ENCODE results near the gene CTSF. TPM values are rescaled to one million over a fixed set of nuclear protein-coding genes. Genes with fewer than 3 reads are reported as not detected.
A peak's percentile ranks its signal among the peaks of the same experiment; 100 is the strongest.

The CTSF gene
- total RNA-seq, 1 donor from 2014 or later, result 31.1 TPM

- no peak overlapping the region for H3K27ac Mint-ChIP-seq (ENCODE audit: unreplicated experiment)
- H3K36me3 Mint-ChIP-seq (ENCODE audit: unreplicated experiment), result no peaks in the 10 kb centered on the region
- peak overlapping the region; percentile 55 for H3K4me3 Mint-ChIP-seq (ENCODE audit: unreplicated experiment)
- H3K4me1 Mint-ChIP-seq (ENCODE audit: low read depth, unreplicated experiment), result peaks cover 12% of the 10 kb centered on the region
- TF ChIP-seq CTCF (IDR thresholded peaks at IDR 0.05; ENCODE audit: partially characterized antibody, unreplicated experiment), result no peak
- H3K9me3 Mint-ChIP-seq (ENCODE audit: unreplicated experiment), result peaks cover 3% of the 10 kb centered on the region
- no peak for DNase-seq
- H3K27me3 Mint-ChIP-seq (ENCODE audit: unreplicated experiment), result peaks cover 2% of the 10 kb centered on the region
Measured at GRCh38 chr11:66567787-66568123, 651 bp downstream of the CTSF start.

GRCh38 chr11:66566221-66566620 lies 2.2 kb downstream of the CTSF start:
- Mint-ChIP-seq H3K4me1 (ENCODE audit: low read depth, unreplicated experiment) (peaks cover 14% of the 10 kb centered on the region), H3K27ac (ENCODE audit: unreplicated experiment) (no peak overlapping the region), H3K36me3 (ENCODE audit: unreplicated experiment) (no peaks in the 10 kb centered on the region), H3K4me3 (ENCODE audit: unreplicated experiment) (no peak overlapping the region), H3K27me3 (ENCODE audit: unreplicated experiment) (peaks cover 4% of the 10 kb centered on the region), H3K9me3 (ENCODE audit: unreplicated experiment) (peaks cover 7% of the 10 kb centered on the region)
- no peak for DNase-seq
- TF ChIP-seq CTCF (IDR thresholded peaks at IDR 0.05; ENCODE audit: partially characterized antibody, unreplicated experiment), result no peak

GRCh38 chr11:66564984-66565383 lies 3.4 kb downstream of the CTSF start:
- H3K4me3 Mint-ChIP-seq (ENCODE audit: unreplicated experiment), result no peak overlapping the region
- TF ChIP-seq CTCF (IDR thresholded peaks at IDR 0.05; ENCODE audit: partially characterized antibody, unreplicated experiment), result no peak
- H3K4me1 Mint-ChIP-seq (ENCODE audit: low read depth, unreplicated experiment), result peaks cover 7% of the 10 kb centered on the region
- H3K36me3 Mint-ChIP-seq (ENCODE audit: unreplicated experiment), result no peaks in the 10 kb centered on the region
- peaks cover 8% of the 10 kb centered on the region for H3K27me3 Mint-ChIP-seq (ENCODE audit: unreplicated experiment)
- DNase-seq, result no peak
- peaks cover 8% of the 10 kb centered on the region for H3K9me3 Mint-ChIP-seq (ENCODE audit: unreplicated experiment)
- no peak overlapping the region for H3K27ac Mint-ChIP-seq (ENCODE audit: unreplicated experiment)

- no peak overlapping the region for H3K27ac Mint-ChIP-seq (ENCODE audit: unreplicated experiment)
- H3K27me3 Mint-ChIP-seq (ENCODE audit: unreplicated experiment), result peaks cover 8% of the 10 kb centered on the region
- no peaks in the 10 kb centered on the region for H3K36me3 Mint-ChIP-seq (ENCODE audit: unreplicated experiment)
- H3K4me1 Mint-ChIP-seq (ENCODE audit: low read depth, unreplicated experiment), result peaks cover 6% of the 10 kb centered on the region
- peaks cover 8% of the 10 kb centered on the region for H3K9me3 Mint-ChIP-seq (ENCODE audit: unreplicated experiment)
- DNase-seq, result no peak
- TF ChIP-seq CTCF (IDR thresholded peaks at IDR 0.05; ENCODE audit: partially characterized antibody, unreplicated experiment), result no peak
- no peak overlapping the region for H3K4me3 Mint-ChIP-seq (ENCODE audit: unreplicated experiment)
Measured at GRCh38 chr11:66564538-66564937, 3.9 kb downstream of the CTSF start.

GRCh38 chr11:66563832-66564231 lies 4.6 kb downstream of the CTSF start:
- no peak for TF ChIP-seq CTCF (IDR thresholded peaks at IDR 0.05; ENCODE audit: partially characterized antibody, unreplicated experiment)
- Mint-ChIP-seq H3K27me3 (ENCODE audit: unreplicated experiment) (peaks cover 8% of the 10 kb centered on the region), H3K36me3 (ENCODE audit: unreplicated experiment) (no peaks in the 10 kb centered on the region), H3K4me3 (ENCODE audit: unreplicated experiment) (no peak overlapping the region), H3K4me1 (ENCODE audit: low read depth, unreplicated experiment) (peaks cover 6% of the 10 kb centered on the region), H3K27ac (ENCODE audit: unreplicated experiment) (no peak overlapping the region), H3K9me3 (ENCODE audit: unreplicated experiment) (peaks cover 9% of the 10 kb centered on the region)
- no peak for DNase-seq

Measured in glutamatergic neuron (in vitro differentiated cells).